ENCODE data around the gene CC2D1A. TPM values are rescaled to one million over a fixed set of nuclear protein-coding genes. Genes with fewer than 3 reads are reported as not detected.
A peak's percentile ranks its signal among the peaks of the same experiment; 100 is the strongest.
"Not testable (repeated sequence)": the region's sequence is repeated elsewhere in the genome, so short reads cannot be mapped to it uniquely, and the experiment has no call there.

CC2D1A gene
- total RNA-seq, 1 experiment from 2014 or later: 15.3 TPM

GRCh38 chr19:13909430-13909829 is 3.4 kb downstream of the CC2D1A start:
- Histone ChIP-seq H3K27me3 (no peaks in the 10 kb centered on the region), H3K27ac (no peak overlapping the region), H3K9me3 (replicated peaks) (no peaks in the 10 kb centered on the region), H3K4me3 (no peak overlapping the region), H3K4me1 (peaks cover 4% of the 10 kb centered on the region; the same call in 1 of the 2 replicates), H3K36me3 (no peaks in the 10 kb centered on the region)
- DNase-seq: no peak

- no peak for DNase-seq
- no peaks in the 10 kb centered on the region for H3K9me3 ChIP-seq (replicated peaks)
- no peaks in the 10 kb centered on the region for H3K36me3 ChIP-seq
- H3K4me3 ChIP-seq: no peak overlapping the region
- no peaks in the 10 kb centered on the region for H3K27me3 ChIP-seq
- no peaks in the 10 kb centered on the region for H3K4me1 ChIP-seq
- no peak overlapping the region for H3K27ac ChIP-seq
Observed at GRCh38 chr19:13913352-13913751, 7.4 kb downstream of the CC2D1A start.

GRCh38 chr19:13914777-13915176 is 8.8 kb downstream of the CC2D1A start:
- Histone ChIP-seq H3K36me3 (no peaks in the 10 kb centered on the region; the same call in 1 of the 2 replicates), H3K9me3 (replicated peaks) (no peaks in the 10 kb centered on the region)
- no peak for DNase-seq

GRCh38 chr19:13917888-13918406 is 11.9 kb downstream of the CC2D1A start:
- DNase-seq: no peak
- no peaks in the 10 kb centered on the region for H3K27me3 ChIP-seq
- peaks cover 5% of the 10 kb centered on the region; the same call in 1 of the 2 replicates for H3K9me3 ChIP-seq (replicated peaks)
- no peak overlapping the region for H3K27ac ChIP-seq
- H3K4me3 ChIP-seq: no peak overlapping the region
- peaks cover 6% of the 10 kb centered on the region for H3K36me3 ChIP-seq
- no peaks in the 10 kb centered on the region for H3K4me1 ChIP-seq

More at GRCh38 chr19:13914777-13915176, 8.8 kb downstream of the CC2D1A start:
- Histone ChIP-seq H3K4me3 (no peak overlapping the region), H3K4me1 (no peaks in the 10 kb centered on the region), H3K27ac (no peak overlapping the region), H3K27me3 (no peaks in the 10 kb centered on the region)

GRCh38 chr19:13918726-13919411 is 12.9 kb downstream of the CC2D1A start:
- no peaks in the 10 kb centered on the region for H3K4me1 ChIP-seq
- H3K27ac ChIP-seq: no peak overlapping the region
- H3K4me3 ChIP-seq: no peak overlapping the region
- H3K27me3 ChIP-seq: no peaks in the 10 kb centered on the region
- H3K36me3 ChIP-seq: peaks cover 6% of the 10 kb centered on the region
- DNase-seq: no peak
- peaks cover 5% of the 10 kb centered on the region; the same call in 1 of the 2 replicates for H3K9me3 ChIP-seq (replicated peaks)

- no peak overlapping the region for H3K27ac ChIP-seq
- H3K4me3 ChIP-seq: no peak overlapping the region
- peaks cover 6% of the 10 kb centered on the region for H3K36me3 ChIP-seq
- DNase-seq: no peak
- no peaks in the 10 kb centered on the region for H3K27me3 ChIP-seq
- no peaks in the 10 kb centered on the region for H3K4me1 ChIP-seq
- peaks cover 5% of the 10 kb centered on the region; the same call in 1 of the 2 replicates for H3K9me3 ChIP-seq (replicated peaks)
Observed at GRCh38 chr19:13920524-13920923, 14.5 kb downstream of the CC2D1A start.

- Histone ChIP-seq H3K4me3 (no peak overlapping the region), H3K27ac (peak overlapping the region; percentile 36), H3K36me3 (peaks cover 8% of the 10 kb centered on the region), H3K4me1 (no peaks in the 10 kb centered on the region), H3K9me3 (replicated peaks) (peaks cover 5% of the 10 kb centered on the region; the same call in 1 of the 2 replicates), H3K27me3 (no peaks in the 10 kb centered on the region)
- DNase-seq: peak; percentile 76 to 85
Observed at GRCh38 chr19:13920940-13921747, 15.1 kb downstream of the CC2D1A start.

GRCh38 chr19:13922118-13922517 is 16.1 kb downstream of the CC2D1A start:
- H3K4me3 ChIP-seq; H3K27me3 ChIP-seq; DNase-seq; H3K4me1 ChIP-seq; H3K27ac ChIP-seq; H3K36me3 ChIP-seq; H3K9me3 ChIP-seq (replicated peaks): not testable (repeated sequence)

- no peak for DNase-seq
- Histone ChIP-seq H3K4me3 (no peak overlapping the region), H3K9me3 (replicated peaks) (peaks cover 5% of the 10 kb centered on the region; the same call in 1 of the 2 replicates), H3K27me3 (no peaks in the 10 kb centered on the region), H3K27ac (no peak overlapping the region), H3K36me3 (peaks cover 11% of the 10 kb centered on the region), H3K4me1 (no peaks in the 10 kb centered on the region)
Observed at GRCh38 chr19:13923194-13923987, 17.4 kb downstream of the CC2D1A start.

GRCh38 chr19:13926010-13926409 is 20.0 kb downstream of the CC2D1A start:
- Histone ChIP-seq H3K4me1 (no peaks in the 10 kb centered on the region), H3K4me3 (no peak overlapping the region), H3K36me3 (peaks cover 5% of the 10 kb centered on the region), H3K27me3 (no peaks in the 10 kb centered on the region), H3K27ac (no peak overlapping the region), H3K9me3 (replicated peaks) (peaks cover under 1% of the 10 kb centered on the region; the same call in 1 of the 2 replicates)
- no peak for DNase-seq

GRCh38 chr19:13926715-13927114 is 20.7 kb downstream of the CC2D1A start:
- DNase-seq: no peak
- Histone ChIP-seq H3K27me3 (no peaks in the 10 kb centered on the region), H3K27ac (no peak overlapping the region), H3K4me3 (no peak overlapping the region), H3K4me1 (no peaks in the 10 kb centered on the region), H3K9me3 (replicated peaks) (no peaks in the 10 kb centered on the region), H3K36me3 (peaks cover 5% of the 10 kb centered on the region)

GRCh38 chr19:13929340-13929739 is 23.3 kb downstream of the CC2D1A start:
- no peaks in the 10 kb centered on the region for H3K27me3 ChIP-seq
- H3K4me1 ChIP-seq: no peaks in the 10 kb centered on the region
- H3K36me3 ChIP-seq: peaks cover 5% of the 10 kb centered on the region; the same call in 1 of the 2 replicates
- H3K4me3 ChIP-seq: no peak overlapping the region
- H3K9me3 ChIP-seq (replicated peaks): no peaks in the 10 kb centered on the region
- no peak for DNase-seq
- no peak overlapping the region for H3K27ac ChIP-seq

- Histone ChIP-seq H3K27ac (no peak overlapping the region), H3K4me3 (no peak overlapping the region), H3K9me3 (replicated peaks) (no peaks in the 10 kb centered on the region), H3K36me3 (peaks cover 5% of the 10 kb centered on the region; the same call in 1 of the 2 replicates), H3K27me3 (no peaks in the 10 kb centered on the region), H3K4me1 (no peaks in the 10 kb centered on the region)
- DNase-seq: no peak
Observed at GRCh38 chr19:13929956-13930355, 24.0 kb downstream of the CC2D1A start.

GRCh38 chr19:13930402-13930801 is 24.4 kb downstream of the CC2D1A start:
- Histone ChIP-seq H3K27ac (no peak overlapping the region), H3K4me1 (no peaks in the 10 kb centered on the region), H3K9me3 (replicated peaks) (no peaks in the 10 kb centered on the region), H3K27me3 (no peaks in the 10 kb centered on the region), H3K4me3 (no peak overlapping the region), H3K36me3 (peaks cover 5% of the 10 kb centered on the region; the same call in 1 of the 2 replicates)
- DNase-seq: no peak
